Daoy (cell line): ENCODE results near the gene GAS6. TPM values are rescaled to one million over a fixed set of nuclear protein-coding genes. Genes with fewer than 3 reads are reported as not detected.

ENCODE experiments used
- DNase-seq: peaks from one replicate; pipeline ENCODE4 v3.0.0-alpha.2; 2015; ENCODE audit warnings: low read depth
- total RNA-seq: library from RNA; depleted of rRNA; stranded (reverse); fragments of >200 nt; shearing (Covaris generic); gene quantifications from 2 replicates; pipeline ENCODE4 v1.2.3, GENCODE V29; 2014

The GAS6 gene
- total RNA-seq, 1 experiment from 2014 or later, result 37.1 TPM

DNA sequence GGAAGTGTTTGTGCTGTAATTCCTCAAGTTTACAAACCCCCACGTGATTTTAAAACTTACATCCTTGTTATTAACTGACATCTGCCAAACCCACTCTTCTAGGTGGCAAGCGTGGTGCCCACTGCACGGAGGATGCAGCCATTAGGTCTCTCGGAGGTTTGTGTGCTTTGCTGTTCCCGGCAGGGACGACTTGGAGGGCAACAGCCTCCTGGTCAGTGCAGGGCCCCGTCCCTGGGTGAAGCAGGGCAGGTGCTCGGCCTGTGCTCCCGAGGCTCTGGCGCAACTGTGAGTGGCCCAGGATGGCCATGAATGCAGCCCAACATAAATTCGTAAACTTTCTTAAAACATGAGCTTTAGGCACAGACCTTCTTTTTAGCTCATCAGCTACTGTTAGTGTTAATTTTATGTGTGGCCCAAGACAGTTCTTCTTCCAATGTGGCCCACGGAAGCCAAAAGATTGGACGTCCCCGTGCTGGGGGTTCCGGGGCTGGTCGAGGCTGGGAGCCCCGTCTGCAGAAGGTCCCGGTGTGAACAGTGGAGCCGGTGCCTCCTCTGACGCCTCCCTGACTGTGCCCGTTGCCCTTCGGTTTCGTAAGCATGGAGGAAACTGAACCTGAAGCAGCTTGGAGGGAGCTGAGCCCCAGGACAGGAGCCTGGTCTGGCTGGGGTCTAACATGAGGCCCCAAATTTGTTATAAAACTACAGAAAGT lies 11.9 kb downstream of the GAS6 start:
- DNase-seq, result no peak

DNA sequence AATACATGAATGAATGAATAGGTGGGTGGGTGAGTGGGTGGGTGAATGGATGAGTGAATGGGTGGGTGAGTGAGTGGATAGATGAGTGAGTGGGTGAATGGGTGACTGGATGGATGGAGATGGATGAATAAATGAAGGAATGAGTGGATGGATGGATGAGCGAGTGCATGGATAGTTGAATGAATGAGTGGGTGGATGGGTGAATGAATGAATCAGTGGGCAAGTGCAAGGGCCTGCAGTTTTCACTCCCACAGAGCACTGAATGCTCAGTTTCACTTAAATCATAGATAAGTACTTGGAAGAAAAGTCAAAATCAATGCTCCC lies 12.4 kb downstream of the GAS6 start:
- no peak for DNase-seq

DNA sequence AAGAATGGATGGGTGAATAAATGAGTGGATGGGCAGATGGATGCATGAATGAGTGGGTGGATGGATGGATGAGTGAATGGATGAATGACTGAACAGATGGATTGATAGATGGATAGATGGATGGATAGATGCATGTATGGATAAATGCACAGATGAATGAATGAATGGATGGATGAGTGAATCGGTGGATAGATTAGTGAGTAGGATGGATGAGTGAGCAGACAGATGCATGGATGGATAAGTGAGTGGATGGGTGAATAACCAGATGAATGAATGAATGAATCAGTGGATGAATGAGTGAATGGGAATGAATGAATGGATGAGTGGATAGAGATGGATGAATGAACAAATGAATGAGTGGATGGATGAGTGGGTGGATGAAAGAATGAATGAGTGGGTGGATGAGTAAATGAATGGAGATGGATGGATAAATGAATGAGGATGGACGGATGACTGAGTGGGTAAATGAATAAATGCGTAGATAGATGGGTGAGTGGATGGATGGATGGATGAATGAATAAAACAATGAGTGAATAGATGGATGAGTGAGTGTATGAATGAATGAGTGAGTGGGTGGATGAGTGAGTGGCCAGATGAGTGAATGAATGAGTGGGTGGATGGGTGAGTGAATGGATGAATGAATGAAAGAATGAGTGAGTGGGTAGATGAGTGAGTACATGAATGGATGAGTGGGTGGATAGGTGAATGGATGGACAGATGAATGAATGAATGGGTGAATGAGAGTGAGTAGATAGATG lies 13.0 kb downstream of the GAS6 start:
- DNase-seq, result no peak

DNA sequence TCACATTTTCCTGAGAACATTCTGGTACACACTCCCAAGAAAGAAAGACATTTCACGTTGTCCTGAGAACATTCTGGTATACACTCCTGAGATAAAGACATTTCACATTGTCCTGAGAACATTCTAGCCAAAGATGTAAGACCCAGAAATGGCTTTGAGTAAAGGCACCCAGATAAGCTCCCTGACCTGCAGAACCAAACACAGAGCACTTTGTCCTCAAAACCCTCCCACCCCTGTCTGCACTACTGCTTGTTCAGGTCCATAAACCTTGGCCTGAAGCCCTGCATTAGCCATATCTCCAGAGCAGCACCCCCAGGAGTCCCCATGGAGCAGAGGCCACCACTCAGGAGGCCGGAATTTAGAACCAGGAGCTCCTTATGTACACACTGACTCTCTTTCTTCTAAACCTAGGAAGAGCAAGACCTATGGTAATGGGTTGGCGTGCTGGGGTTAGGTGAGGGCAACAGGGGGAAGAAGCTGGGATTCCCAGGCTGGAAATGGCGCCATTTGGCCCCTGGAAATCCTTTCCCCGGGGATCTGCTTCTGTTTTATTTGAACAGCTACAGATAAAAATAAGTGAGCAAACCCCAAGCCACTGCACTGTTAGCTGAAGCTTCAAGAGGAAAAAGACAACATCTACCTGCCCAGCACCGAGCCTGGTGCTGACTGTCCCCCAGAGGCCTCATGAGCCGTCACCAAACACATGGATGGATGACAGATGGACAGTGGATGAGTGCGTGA lies 13.7 kb downstream of the GAS6 start:
- no peak for DNase-seq

DNA sequence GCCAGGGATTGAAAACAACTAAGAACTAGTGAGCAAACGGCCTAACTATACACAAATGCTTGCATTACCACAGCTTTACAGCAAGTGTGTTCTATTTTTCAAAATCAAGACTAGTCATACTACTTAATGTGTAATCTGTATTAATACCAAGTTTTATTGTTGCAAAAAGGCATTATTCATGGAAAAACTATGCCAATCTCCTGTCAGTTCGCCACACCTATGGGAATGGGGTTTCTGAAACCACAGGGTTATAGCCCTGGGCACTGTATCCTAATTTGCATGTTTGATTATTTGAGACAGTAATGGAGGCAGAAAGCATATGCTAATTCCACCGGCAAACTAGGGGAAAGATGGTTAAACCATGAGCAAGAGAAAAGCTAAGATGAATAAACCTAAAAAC lies 14.3 kb downstream of the GAS6 start:
- no peak for DNase-seq

DNA sequence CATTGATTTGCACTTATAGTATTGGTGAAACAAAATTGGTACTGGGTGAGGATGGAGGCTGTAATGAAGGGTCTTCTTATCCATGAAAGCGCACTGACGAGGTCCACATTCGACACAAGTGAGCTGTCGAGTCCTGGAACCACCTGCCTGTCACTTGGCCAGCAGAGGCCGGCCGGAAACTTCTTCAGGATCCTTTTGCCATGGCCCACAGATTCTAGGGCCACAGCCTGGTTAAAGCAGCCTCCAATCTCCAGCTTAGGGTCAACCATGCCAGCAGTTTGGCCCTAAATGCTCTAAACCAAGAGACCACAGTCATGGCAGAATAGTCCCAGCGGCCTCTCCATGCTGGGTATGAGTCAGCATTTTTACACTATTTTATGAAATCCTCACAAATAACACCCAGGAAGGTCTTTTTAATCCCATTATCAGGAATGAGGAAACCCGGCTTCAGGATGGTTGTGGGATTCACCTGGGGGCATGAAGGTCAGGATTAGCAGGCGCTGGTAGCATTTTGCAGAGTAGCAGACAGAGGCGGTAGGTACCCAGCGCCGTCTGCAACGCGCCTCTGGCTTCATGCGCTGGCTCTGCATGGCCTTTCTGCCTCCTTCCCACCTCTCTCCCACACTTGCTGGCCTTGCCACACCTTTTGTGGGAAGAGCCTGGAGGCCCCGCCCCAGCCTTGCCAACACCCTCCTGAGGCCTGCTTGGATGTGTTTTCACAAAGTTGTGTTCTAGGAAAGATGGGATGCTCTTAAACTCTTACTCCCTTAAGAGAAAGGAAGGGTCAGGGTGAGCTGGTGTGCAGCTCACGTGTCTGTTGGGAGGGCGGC lies 15.2 kb downstream of the GAS6 start:
- no peak for DNase-seq

DNA sequence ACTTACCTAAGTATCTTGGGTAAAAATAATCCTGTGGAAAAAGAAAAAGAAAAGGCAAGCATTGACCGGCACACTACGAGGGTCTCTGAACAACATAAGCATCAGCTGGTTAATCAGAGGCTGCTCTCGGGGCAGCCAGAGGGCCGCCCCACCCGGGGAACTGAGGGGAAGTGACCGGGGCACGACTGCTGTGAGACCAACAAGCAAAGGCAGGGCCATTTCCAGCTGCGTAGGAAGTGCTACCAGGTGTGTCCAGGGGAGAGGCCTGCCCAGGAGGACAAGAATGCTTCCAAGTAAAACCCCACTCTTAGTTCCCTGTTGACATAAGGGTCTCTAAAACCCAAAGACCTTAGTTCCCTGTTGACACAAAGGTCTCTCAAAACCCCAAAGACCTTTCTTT lies 15.9 kb downstream of the GAS6 start:
- no peak for DNase-seq

DNA sequence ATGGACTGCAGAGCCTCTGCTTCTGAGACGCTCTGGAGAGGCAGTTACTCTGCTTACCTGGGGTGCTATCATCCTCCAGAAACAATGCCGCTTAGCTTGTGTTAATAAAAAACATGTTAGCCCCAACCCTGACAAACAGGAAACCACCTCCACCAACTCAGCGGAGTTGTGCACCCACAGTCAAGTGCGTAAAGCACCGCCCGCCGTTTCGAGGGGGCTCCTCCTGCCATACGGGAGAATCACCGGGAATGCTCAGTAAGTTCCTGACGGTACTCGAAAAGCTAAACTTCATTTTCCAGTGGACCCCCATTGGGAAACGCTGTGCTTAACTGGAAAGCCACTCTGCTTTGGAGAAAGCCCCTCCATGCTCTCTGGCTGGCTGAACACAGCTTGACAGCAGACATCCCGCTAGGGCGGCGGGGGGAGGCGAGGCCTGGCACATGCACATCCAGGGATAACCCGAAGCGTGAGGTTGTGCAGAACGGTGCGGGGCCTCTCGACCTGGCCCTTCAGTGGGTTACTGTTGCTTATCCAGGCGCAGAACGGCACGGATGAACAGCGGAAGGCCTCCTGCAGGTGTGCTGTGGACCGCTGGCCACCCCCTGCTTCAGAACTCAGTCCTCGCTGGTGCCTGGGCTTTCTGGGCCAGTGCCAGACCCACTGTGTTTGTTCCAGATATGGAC lies 17.1 kb downstream of the GAS6 start:
- DNase-seq, result no peak

DNA sequence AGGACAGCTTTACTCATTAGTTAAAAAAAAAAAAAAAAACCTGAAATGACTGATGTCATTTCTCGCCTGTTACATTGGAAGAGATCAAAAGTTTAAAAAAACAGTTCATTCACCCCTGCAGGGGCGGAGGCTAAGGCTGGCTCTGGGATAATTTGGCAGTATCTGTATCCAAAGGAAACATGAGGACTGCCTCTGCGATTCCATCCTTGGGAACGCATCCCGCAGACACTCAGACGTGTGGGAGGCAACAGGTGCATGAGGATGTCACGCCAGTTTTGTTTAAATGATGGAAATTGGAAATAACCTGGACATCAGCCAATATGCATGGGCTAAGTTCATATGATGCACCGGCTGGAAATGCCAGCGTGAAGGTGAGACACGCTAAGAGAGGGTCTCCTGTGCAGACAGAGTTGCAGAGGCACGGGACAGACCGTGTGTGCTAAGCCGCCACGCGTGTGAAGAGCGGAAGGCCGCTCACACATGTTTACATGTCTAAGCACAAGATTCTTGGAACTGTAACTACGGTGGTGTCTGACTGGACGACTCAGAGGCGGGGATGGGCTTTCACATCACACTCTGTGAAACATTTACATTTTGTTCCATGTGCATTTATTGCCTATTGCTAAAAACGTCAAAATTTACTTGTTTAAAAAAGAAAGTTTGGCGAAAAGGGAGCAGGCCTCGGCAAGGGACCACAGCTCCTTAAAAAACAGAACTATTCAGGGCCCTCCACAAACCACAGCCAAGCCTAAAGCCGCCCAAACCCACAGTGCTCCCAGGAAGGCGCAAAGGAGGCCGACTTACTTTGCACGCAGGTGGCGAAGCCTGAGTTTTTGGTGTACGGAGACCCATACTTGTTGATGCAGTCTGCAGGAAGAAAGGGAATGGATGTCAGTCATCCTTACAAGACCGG lies 17.9 kb downstream of the GAS6 start:
- DNase-seq, result no peak

DNA sequence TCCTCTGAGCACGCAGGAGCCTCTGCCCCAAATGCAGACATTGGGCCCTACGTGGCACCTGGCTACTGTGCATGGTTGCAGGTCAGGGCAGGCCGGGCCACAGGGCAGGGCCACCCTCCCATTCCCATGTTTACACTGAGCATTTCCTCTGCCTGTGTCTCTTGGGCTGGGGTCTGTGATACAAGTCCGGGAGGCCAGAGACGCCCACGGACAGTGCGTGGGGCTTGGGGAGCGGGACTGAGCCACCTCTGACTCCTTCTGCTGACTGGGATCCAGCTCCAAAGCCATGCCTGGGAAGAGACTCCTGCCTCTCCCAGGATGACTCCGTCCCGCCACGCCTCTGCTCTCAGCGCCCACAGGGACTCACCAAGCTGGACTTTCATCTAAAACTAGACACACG lies 18.8 kb downstream of the GAS6 start:
- no peak for DNase-seq

DNA sequence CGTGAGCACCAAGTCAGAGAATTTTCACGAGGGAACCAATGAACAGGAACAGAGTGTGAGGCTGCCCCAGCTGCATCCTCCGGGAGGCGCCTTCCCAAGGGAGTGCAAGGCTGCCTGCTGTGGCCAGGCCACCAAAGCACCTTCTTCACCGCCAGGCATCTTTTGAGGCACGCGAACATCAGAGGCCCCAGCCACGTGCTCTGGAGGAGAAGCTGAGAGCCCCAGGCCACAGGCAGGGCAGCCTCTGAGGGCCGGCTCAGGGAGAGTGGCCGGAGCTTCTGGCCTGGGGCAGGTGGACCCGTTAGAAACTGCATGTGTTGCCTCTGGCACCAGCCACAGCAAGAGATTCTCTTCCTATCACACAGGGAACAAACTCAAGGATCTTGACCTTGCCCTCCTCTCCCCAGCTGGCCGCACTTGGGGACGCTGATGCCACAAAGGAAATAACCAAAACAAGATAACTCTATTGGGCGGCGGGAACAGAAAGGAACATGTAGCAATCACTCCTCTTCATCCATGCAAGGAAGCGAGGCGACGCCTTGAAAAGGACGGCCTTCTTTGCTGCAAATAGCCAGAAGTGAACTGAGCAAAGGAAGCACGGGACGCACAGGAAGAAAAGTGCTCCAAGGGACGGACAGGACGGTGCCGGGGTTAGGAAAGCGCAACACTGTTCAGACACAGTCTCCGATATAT lies 19.9 kb downstream of the GAS6 start:
- no peak for DNase-seq

DNA sequence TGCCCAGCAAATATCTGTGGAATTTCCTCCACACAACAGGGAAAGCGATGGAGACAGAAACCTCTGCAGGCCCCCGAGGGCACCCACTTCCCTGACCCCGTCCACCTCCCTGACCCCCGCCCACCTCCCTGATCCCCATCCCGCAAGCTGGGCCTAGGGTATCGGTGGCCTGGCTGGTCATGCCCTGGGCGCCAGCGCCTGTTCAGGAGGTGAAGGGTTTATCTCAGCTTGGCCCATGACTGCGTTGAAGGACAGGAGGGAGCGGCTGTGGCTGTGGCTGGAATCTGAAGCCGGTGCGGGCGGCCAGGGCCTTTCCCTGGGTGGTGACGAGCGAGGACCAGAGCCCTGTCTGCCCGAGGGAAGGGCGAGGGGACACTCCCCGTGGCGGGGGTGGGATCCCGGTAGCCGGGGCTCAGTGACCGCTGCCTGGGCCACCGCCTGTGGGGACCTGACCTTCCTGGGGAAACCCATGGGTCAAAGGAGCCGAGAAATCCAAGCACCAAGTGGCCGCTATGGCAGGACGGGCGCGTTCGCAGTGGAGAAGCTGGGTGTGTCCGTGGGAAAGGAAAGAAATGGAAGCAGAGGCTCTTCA lies 20.7 kb downstream of the GAS6 start:
- DNase-seq, result no peak

DNA sequence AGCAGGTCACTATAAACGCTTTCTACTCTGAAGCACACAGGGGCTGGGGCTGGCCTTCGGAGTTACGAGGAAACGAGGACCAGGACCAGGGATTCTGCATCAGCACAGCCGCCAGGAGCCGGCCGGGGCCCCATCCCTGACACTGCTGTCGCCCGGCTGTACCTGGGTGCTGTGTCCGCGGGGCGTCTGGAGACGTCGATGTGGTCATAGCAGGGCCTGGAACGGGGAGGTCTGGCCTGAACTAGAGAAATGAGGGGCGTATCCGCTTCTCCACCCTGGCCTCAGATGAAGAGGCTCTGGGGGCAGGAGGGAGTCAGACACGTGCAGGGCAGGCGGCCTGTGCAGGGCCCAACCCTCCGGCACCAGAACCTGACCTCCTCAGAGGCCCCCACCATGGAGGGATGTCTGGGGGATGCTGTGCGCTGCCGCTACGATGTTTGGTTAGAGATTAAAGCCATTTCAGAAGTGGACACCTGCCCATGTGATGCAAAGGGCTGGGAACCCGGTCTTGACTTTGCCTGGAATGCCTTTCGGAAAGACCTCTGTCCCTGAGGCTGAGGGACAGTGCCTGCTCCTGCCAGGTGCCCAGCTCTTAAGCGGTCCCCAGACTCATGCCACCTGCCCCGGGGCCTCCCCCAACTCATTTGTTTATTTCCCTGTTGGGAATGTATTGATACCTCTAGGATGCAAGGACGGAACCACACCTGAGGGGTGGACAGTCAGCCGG lies 21.4 kb downstream of the GAS6 start:
- no peak for DNase-seq

DNA sequence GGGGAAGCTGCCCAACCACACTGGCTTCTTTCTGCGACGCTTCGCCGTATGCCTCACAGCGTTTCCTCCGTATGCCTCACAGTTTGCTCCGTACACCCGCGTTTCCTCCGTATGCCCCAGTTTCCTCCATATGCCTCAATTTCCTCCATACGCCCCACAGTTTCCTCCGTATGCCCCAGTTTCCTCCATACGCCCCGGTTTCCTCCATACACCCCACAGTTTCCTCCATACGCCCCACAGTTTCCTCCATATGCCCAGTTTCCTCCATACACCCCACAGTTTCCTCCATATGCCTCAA lies 22.6 kb downstream of the GAS6 start:
- DNase-seq, result no peak

DNA sequence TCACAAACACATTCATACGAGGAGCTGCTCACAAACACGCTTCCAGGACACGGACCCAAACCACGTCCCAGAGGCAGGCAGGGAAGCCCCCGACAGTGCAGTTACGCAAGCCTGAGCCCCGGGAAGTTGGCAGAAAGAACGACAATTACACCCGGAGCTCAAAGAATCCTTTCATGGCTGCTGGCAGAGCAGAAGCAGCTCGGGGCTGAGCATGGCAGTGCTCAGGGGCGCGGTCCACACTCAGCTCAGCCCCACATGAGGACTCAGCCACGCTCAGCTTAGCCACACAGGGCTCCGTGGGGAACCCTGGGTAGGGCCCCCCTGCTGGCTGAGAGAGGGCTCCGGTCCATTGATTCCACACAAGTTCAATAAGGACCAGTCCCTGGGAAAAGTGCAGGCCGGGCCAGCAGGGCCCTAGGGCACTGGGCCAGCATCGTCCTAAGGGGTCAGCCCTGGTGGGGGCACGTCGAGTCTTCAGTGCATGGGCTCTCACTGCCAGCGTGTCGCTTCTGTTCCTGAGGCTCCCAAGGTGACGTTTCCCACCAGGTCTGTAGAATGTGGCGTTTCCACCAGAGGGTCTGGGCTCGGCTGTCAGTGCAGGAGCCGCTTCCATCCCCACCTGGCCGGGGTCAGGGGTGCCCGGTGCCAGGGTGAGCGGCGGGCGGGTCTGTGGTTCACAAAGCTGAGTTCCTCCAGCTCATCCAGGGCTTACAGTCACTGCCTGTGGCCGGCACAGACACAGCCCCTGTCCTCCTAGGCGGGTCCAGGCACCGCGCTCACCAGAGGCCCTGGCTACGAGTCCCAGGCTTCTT lies 23.1 kb downstream of the GAS6 start:
- no peak for DNase-seq

DNA sequence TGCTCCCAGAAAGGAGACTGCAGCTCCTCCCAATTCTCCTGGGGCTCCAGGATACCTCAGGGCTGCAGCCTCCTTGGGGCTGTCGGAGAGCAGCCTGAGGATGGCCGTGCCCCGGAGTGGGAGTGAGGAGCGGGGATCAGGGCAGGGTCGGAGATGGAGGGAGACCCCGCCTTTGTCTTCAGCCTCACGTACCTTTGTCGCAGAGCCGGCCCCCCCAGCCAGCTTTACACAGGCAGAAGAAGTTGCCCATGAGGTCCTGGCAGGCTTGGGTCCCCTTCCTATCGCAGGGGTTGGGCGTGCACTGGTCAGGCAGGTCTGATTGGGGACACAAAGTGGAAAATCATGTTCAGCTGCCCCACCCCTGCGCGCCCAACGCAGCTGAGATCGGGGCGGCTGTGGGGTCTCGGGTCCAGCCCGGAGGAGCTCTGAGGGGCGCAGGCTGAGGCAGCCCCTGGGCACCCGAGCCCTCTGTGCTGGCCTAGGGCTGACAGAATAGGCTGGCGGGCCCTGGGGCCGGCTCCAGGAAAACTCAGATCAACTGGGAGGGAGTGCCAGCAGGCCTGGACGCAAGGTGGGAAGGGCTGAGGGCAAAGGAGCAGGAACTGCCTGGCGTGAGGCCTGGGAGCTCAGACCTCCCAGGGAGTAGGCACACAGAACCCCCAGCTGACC lies 24.2 kb downstream of the GAS6 start:
- no peak for DNase-seq

DNA sequence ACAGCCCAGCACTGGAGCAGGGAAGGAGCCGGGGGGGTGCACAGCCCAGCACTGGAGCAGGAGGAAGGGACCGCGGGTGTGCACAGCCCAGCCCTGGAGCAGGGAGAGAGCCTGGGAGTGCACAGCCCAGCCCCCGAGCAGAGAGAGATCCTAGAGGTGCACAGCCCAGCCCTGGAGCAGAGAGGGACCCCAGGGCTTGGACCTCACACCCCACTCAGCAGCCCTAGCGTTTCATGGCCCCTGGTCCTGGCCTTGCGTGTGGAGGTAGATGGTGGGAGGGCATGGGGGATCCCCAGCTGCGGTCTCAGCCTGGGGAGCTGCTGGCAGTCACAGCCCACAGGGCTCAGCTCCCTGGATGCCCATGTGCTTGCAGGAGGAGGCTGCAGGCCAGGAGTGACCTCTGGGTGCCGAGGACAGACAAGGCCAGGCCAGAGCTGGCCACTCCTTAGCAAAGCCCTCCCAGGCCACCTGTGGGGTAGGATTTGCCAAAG lies 25.1 kb downstream of the GAS6 start:
- DNase-seq, result no peak
